Fibroblast of skin of right quadriceps (primary cell): ENCODE data around the gene PTCH2.
A peak's percentile ranks its signal among the peaks of the same experiment; 100 is the strongest.

Source experiments
- DNase-seq: peaks from one replicate; pipeline ENCODE4 v3.0.0-alpha.2; 2013

The PTCH2 gene

DNA sequence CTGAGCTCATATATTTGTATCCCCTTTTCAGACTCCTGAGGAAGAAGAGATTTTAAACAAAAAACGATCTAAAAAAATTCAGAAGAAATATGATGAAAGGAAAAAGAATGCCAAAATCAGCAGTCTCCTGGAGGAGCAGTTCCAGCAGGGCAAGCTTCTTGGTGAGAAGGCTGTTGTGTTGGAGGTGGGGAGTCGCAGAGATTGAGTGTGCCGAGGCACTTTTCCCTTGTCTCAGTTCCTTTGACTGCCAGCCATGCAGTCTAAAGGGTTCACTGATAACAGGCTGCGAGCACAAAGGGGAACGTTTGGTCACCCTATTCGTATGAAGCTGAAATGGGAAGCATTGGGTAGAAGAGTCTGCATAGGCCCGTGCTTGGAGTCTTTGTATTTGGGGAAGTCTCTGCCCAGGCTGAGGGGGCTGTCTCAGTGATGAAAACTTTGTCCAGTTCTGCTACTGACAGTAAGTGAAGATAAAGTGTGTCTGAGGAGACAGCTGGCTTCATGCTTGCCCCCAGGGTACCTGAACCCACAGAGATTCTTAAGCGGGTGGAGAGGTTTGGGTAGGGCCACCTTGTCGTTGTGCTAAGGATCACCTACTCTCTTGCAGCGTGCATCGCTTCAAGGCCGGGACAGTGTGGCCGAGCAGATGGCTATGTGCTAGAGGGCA is 65.0 kb downstream of the PTCH2 start:
- DNase-seq, result no peak

GRCh38 chr1:44777547-44777946 is 65.5 kb downstream of the PTCH2 start:
- no peak for DNase-seq

DNA sequence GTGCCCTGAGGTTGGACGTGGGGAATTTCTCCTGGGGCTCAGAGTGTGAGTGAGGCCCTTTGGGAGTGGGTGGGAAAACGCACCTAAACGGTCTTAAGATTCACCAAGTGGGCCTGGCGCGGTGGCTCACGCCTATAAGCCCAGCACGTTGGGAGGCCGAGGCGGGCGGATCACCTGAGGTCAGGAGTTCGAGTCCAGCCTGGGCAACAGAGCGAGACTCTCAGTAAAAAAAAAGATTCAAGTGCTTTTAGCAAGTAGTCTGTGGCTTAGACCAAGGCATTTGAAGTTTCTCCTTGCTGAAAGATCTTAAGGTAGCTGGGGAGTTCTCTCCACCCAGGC is 66.4 kb downstream of the PTCH2 start:
- DNase-seq, result no peak

GRCh38 chr1:44775930-44776729 is 66.9 kb downstream of the PTCH2 start:
- DNase-seq, result no peak

DNA sequence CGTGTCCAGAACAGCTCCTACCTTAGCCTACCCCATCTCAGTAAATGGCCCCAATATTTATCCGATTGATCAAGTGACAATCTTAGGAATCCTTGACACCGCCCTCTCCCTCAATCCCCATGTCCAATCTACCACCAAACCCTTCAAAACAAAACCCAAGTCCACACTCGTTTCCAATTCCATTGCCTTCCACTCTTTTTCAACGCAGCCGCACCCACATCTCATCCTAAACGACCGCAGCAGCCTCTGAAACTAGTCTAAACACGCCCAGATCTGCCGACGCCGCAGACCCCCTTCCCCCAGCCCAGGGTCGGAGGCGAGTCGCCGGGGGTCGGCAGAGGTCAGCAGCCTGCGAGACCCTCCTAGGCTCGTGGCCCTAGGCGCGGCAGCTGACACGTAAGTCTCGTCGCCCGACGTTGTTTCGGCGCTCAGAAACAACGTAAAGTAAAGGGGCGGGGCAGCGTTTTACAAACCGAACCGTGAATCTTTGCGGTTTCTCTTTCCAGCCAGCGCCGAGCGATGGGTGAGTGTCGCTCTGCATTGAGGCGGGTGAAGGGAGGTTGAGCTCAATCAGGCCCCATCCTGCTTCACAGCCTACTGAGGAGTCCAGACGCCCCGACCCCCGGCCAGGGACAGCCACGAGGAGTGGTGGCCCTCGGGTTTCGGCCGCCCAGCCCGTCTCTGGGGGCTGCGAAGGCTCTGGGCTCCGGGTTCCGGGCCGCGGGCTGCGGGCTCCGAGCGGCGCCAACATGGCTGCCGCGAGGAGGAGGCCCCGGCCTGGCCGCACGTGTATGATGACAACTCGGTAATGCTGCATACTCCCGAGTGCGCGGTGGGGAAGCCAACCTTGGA is 67.7 kb downstream of the PTCH2 start, which contains the start of gene RPS8:
Gene RPS8 (plus strand): TSS at position 463 of the 852 bp plus-strand sequence. CDS start 57 bp downstream, at position 520.
- peak; percentile 94 for DNase-seq
